HepG2 (cell line): ENCODE results near the gene HACL1. TPM values are rescaled to one million over a fixed set of nuclear protein-coding genes. Genes with fewer than 3 reads are reported as not detected.

Source experiments
- ATAC-seq: fragments of 200-7000 bp; cut with Tn5 transposase; 3 replicates; pipeline ENCODE4 v1.9.1; 2020; ENCODE audit warnings: mild to moderate bottlenecking, moderate library complexity
- BruUV-seq: library from RNA; stranded (reverse); fragments of 400-500 nt; replicated peaks from 2 replicates; lab custom pipeline; 2021; lab: Mats Ljungman, UMichigan
- CTCF ChIA-PET: fragments of 300-600 bp; formaldehyde crosslinking; extraction: SDS; loops from one replicate; lab custom pipeline; 2021; ENCODE audit warnings: low total read pairs, inconsistent platforms, low intra/inter-chr PET ratio; lab: Yijun Ruan, JAX
- POLR2A ChIA-PET: fragments of 350-600 bp; sonication (Branson Sonifier 250); formaldehyde crosslinking; loops from one replicate; lab custom pipeline; 2020; ENCODE audit warnings: antibody characterized with exemption, inconsistent platforms; lab: Yijun Ruan, JAX
- DNase-seq: peaks from one replicate; pipeline ENCODE4 v3.0.0-alpha.2; 2015; ENCODE audit warnings: low spot score
- FAIRE-seq: peaks from 3 replicates; lab custom pipeline; 2011; peaks lifted over from hg19 to GRCh38; lab: Jason Lieb, UNC
- H2AFZ ChIP-seq: one replicate; pipeline ENCODE4 v1.6.1; 2011; ENCODE audit warnings: low read length, inconsistent platforms
- H3K27ac ChIP-seq: fragments of 300-600 bp; 3 replicates; pipeline ENCODE4 v1.8.0; 2011; ENCODE audit warnings: mixed run types, mild to moderate bottlenecking, mixed read lengths, low read length, inconsistent platforms; ENCODE audit not compliant: insufficient read depth; ENCODE audit errors: extremely low read length
- H3K27me3 ChIP-seq, 2 experiments: fragments of 200-600 bp in 1 of 2; 2 replicates in 1 of 2; 3 replicates in 1 of 2; pipeline versions ENCODE4 v1.6.0 to v1.8.0; 2011; ENCODE audit warnings: low read length in 2 of 2, mild to moderate bottlenecking in 2 of 2, moderate library complexity in 2 of 2, inconsistent platforms in 1 of 2; ENCODE audit not compliant: insufficient read depth in 2 of 2, control insufficient read depth in 1 of 2
- H3K36me3 ChIP-seq, 2 experiments: fragments of 200-600 bp in 1 of 2; replicated peaks in 1 of 2; 2 replicates in 1 of 2; 3 replicates in 1 of 2; pipeline versions ENCODE4 v1.5.1 to v1.8.0; 2011; ENCODE audit warnings: low read length in 2 of 2, inconsistent platforms in 1 of 2; ENCODE audit not compliant: insufficient read depth in 2 of 2, control insufficient read depth in 1 of 2
- H3K4me1 ChIP-seq: 2 replicates; pipeline ENCODE4 v1.5.1; 2012; ENCODE audit warnings: low read length, inconsistent platforms; ENCODE audit not compliant: insufficient read depth
- H3K4me2 ChIP-seq: 2 replicates; pipeline ENCODE4 v1.6.0; 2011; ENCODE audit warnings: low read depth, low read length, inconsistent platforms
- H3K4me3 ChIP-seq, 3 experiments: fragments of 200-600 bp in 1 of 3; sonication (generic), shearing (Covaris generic) in 1 of 3; replicated peaks in 1 of 3; 2 replicates each; pipeline ENCODE4 v1.5.1; 2011 to 2016; ENCODE audit warnings: low read length in 3 of 3, inconsistent platforms in 2 of 3, low read depth in 2 of 3, mild to moderate bottlenecking in 2 of 3, control low read depth in 1 of 3, mixed read lengths in 1 of 3; ENCODE audit not compliant: insufficient read depth in 1 of 3
- H3K79me2 ChIP-seq: one replicate; pipeline ENCODE4 v1.6.1; 2011; ENCODE audit warnings: low read length, inconsistent platforms; ENCODE audit not compliant: insufficient read depth
- H3K9ac ChIP-seq: 2 replicates; pipeline ENCODE4 v1.6.0; 2011; ENCODE audit warnings: mild to moderate bottlenecking, low read depth, low read length, inconsistent platforms; ENCODE audit not compliant: insufficient read depth
- H3K9me3 ChIP-seq: 2 replicates; pipeline ENCODE4 v1.5.1; 2012; ENCODE audit warnings: mild to moderate bottlenecking, low read length
- H4K20me1 ChIP-seq: 2 replicates; pipeline ENCODE4 v1.6.0; 2011; ENCODE audit warnings: inconsistent platforms, mild to moderate bottlenecking, low read length, moderate library complexity; ENCODE audit not compliant: insufficient read depth
- CHD2 ChIP-seq: IDR thresholded peaks from 2 replicates; pipeline ENCODE4 v1.6.1; 2011; ENCODE audit warnings: low read depth, low read length, improper control_type of control experiment
- DMTF1 ChIP-seq: sonication (generic); formaldehyde crosslinking; IDR thresholded peaks from 2 replicates; pipeline ENCODE4 v1.4.0; 2020; ENCODE audit warnings: mild to moderate bottlenecking, missing genetic modification reagents
- IRF1 ChIP-seq: sonication (generic); formaldehyde crosslinking; IDR thresholded peaks from 2 replicates; pipeline ENCODE4 v1.4.0; 2020; ENCODE audit warnings: low read depth, mild to moderate bottlenecking, missing genetic modification reagents
- MAX ChIP-seq: IDR thresholded peaks from 2 replicates; pipeline ENCODE4 v1.6.1; 2012; ENCODE audit warnings: inconsistent platforms
- MXI1 ChIP-seq: IDR thresholded peaks from 3 replicates; pipeline ENCODE4 v1.6.1; 2012; ENCODE audit warnings: low read depth, low read length, inconsistent platforms, borderline replicate concordance
- NFKB2 ChIP-seq: sonication (generic); formaldehyde crosslinking; IDR thresholded peaks from 2 replicates; pipeline ENCODE4 v1.4.0; 2020; ENCODE audit warnings: missing genetic modification reagents, borderline replicate concordance
- RBM22 ChIP-seq: fragments of 200-400 bp; formaldehyde crosslinking; optimal IDR thresholded peaks from 2 replicates; pipeline ENCODE3; 2017; ENCODE audit warnings: mild to moderate bottlenecking, low read length, moderate library complexity
- RFXAP ChIP-seq: sonication (generic); formaldehyde crosslinking; IDR thresholded peaks from 2 replicates; pipeline ENCODE4 v1.4.0; 2020; ENCODE audit warnings: missing genetic modification reagents, borderline replicate concordance
- SMAD3 ChIP-seq: sonication (generic); formaldehyde crosslinking; IDR thresholded peaks from 2 replicates; pipeline ENCODE4 v1.4.0; 2020; ENCODE audit warnings: missing genetic modification reagents
- TBX2 ChIP-seq: sonication (generic); formaldehyde crosslinking; IDR thresholded peaks from 2 replicates; pipeline ENCODE4 v1.5.0; 2020; ENCODE audit warnings: missing genetic modification reagents, mild to moderate bottlenecking, borderline replicate concordance
- ZBTB38 ChIP-seq: sonication (generic); formaldehyde crosslinking; IDR thresholded peaks from 2 replicates; pipeline ENCODE4 v1.5.1; 2020; ENCODE audit warnings: mild to moderate bottlenecking, missing genetic modification reagents
- ZFP36L1 ChIP-seq: sonication (generic); formaldehyde crosslinking; IDR thresholded peaks from 2 replicates; pipeline ENCODE4 v1.8.0; 2022; ENCODE audit warnings: mild to moderate bottlenecking, missing genetic modification reagents, moderate library complexity
- ZNF615 ChIP-seq: sonication (generic); formaldehyde crosslinking; IDR thresholded peaks from 2 replicates; pipeline ENCODE4 v1.5.0; 2020; ENCODE audit warnings: mild to moderate bottlenecking, missing genetic modification reagents, borderline replicate concordance
- WGBS: methylation state at CpG from one replicate; pipeline ENCODE4 v1.1.6; 2017; ENCODE audit warnings: low lambda C conversion rate; 5-methylcytosine and 5-hydroxymethylcytosine counted together
- in situ Hi-C: cut with HindIII; loops from 2 replicates; pipeline ENCODE4 v1.10.0; 2017; ENCODE audit warnings: low pct_unique_long_range_greater_than_20kb; ENCODE audit not compliant: extremely low pct_ligation_motif_present
- intact Hi-C: fragments of 100-400 bp; cut with micrococcal nuclease; formaldehyde crosslinking; loops from one replicate; pipeline ENCODE4 v1.10.0; 2022; ENCODE audit not compliant: unreplicated experiment
- polyA plus RNA-seq, 8 experiments: library from polyadenylated mRNA; depleted of rRNA in 3 of 8; stranded (reverse) in 7 of 8; unstranded in 1 of 8; fragments of >200 nt; fragmentation: Illumina TruSeq in 4 of 8; extraction: Trizol in 4 of 8; gene quantifications; 2 replicates each; pipeline versions ENCODE4 v1.2.1 to v1.2.3, GENCODE V29; 2011 to 2016; ENCODE audit warnings: low read depth in 4 of 8, missing spikeins in 1 of 8, mixed read lengths in 1 of 8; ENCODE audit not compliant: insufficient read depth in 1 of 8
- total RNA-seq, 5 experiments: library from RNA; depleted of rRNA; stranded (reverse); fragments of >200 nt; fragmentation: Illumina TruSeq; extraction: Trizol; gene quantifications; 2 replicates each; pipeline ENCODE4 v1.2.3, GENCODE V29; 2016; ENCODE audit warnings: low read depth in 1 of 5

The HACL1 gene
- total and polyA plus RNA-seq, 2 of the 13 experiments (the other 11 are each of a cell fraction or from before 2014, with no cell fraction given) = 22.1 to 25.7 TPM

- TF ChIP-seq SMAD3 = no peak
- no peak for TF ChIP-seq MXI1
- TF ChIP-seq RFXAP (CRISPR knock-in tag) = no peak
- no peak for TF ChIP-seq TBX2 (CRISPR knock-in tag)
- TF ChIP-seq ZFP36L1 (CRISPR knock-in tag) = no peak
- TF ChIP-seq NFKB2 (CRISPR knock-in tag) = no peak
- TF ChIP-seq ZBTB38 (CRISPR knock-in tag) = no peak
- no peak for TF ChIP-seq IRF1 (CRISPR knock-in tag)
- no peak for TF ChIP-seq RBM22
- TF ChIP-seq DMTF1 (CRISPR knock-in tag) = no peak
- no peak for TF ChIP-seq MAX
- TF ChIP-seq ZNF615 = no peak
- no peak for TF ChIP-seq CHD2
- ChIA-PET CTCF (no interaction called here), POLR2A (no interaction called here)
- Histone ChIP-seq H3K27ac (no peak overlapping the region), H3K9me3 (no peaks in the 10 kb centered on the region), H3K4me2 (no peak overlapping the region), H3K79me2 (no peaks in the 10 kb centered on the region), H3K36me3 (no peaks in the 10 kb centered on the region), H3K27me3 (peaks cover 0 to 10% of the 10 kb centered on the region in 2 experiments; a peak in 1 of 5 replicates), H3K4me1 (no peaks in the 10 kb centered on the region), H2AFZ (no peak overlapping the region), H3K9ac (no peak overlapping the region), H4K20me1 (no peaks in the 10 kb centered on the region), H3K4me3 (no peak overlapping the region)
- BruUV-seq = no TSS peak
- no peak for DNase-seq
- in situ Hi-C loops (no loop called here), intact Hi-C loops (no loop called here)
- whole genome bisulfite sequencing = 76% methylated on average over 10 of the region's 10 CpGs
- no peak for FAIRE-seq
- no peak for ATAC-seq
Measured at GRCh38 chr3:15512166-15512565, 89.2 kb downstream of the HACL1 start.
